Ammon's horn (tissue), 1 donor: Measurements from ENCODE around the gene IL17RC.
"Not testable (repeated sequence)": the region's sequence is repeated elsewhere in the genome, so short reads cannot be mapped to it uniquely, and the experiment has no call there.

Experiments used
- DNase-seq: peaks from one replicate; pipeline ENCODE4 v3.0.0-alpha.2; 2016; ENCODE audit warnings: low spot score

The IL17RC gene

GRCh38 chr3:9893739-9894138 lies 23.2 kb upstream of the IL17RC start:
- no peak for DNase-seq

- DNase-seq = not testable (repeated sequence)
Measured at GRCh38 chr3:9895715-9896114, 21.2 kb upstream of the IL17RC start.

- DNase-seq = not testable (repeated sequence)
Measured at GRCh38 chr3:9896755-9897407, 20.0 kb upstream of the IL17RC start.

- DNase-seq = no peak
Measured at GRCh38 chr3:9897408-9898372, 19.2 kb upstream of the IL17RC start.

GRCh38 chr3:9898467-9899241 lies 18.2 kb upstream of the IL17RC start:
- DNase-seq = no peak

GRCh38 chr3:9899289-9899791 lies 17.6 kb upstream of the IL17RC start:
- no peak for DNase-seq

- not testable (repeated sequence) for DNase-seq
Measured at GRCh38 chr3:9900965-9901415, 15.9 kb upstream of the IL17RC start.

- no peak for DNase-seq
Measured at GRCh38 chr3:9901967-9902366, 14.9 kb upstream of the IL17RC start.

GRCh38 chr3:9902372-9903237 lies 14.3 kb upstream of the IL17RC start, which contains the start of gene IL17RE:
TSS of gene IL17RE (plus strand) at chr3:9902848. CDS start at chr3:9902933, 85 bp downstream.
- DNase-seq = no peak

- DNase-seq = no peak
Measured at GRCh38 chr3:9903238-9903624, 13.7 kb upstream of the IL17RC start.

GRCh38 chr3:9903904-9904303 lies 13.0 kb upstream of the IL17RC start:
- DNase-seq = no peak

- DNase-seq = no peak
Measured at GRCh38 chr3:9906480-9906879, 10.4 kb upstream of the IL17RC start.

GRCh38 chr3:9908286-9908685 lies 8.6 kb upstream of the IL17RC start:
- DNase-seq = no peak

GRCh38 chr3:9909221-9910013 lies 7.5 kb upstream of the IL17RC start:
- no peak for DNase-seq

GRCh38 chr3:9911863-9912262 lies 5.0 kb upstream of the IL17RC start:
- no peak for DNase-seq

GRCh38 chr3:9912294-9912935 lies 4.5 kb upstream of the IL17RC start:
- DNase-seq = no peak

GRCh38 chr3:9913601-9914000 lies 3.3 kb upstream of the IL17RC start:
- no peak for DNase-seq

GRCh38 chr3:9914011-9914410 lies 2.9 kb upstream of the IL17RC start:
- DNase-seq = no peak

GRCh38 chr3:9914559-9915253 lies 2.2 kb upstream of the IL17RC start:
- no peak for DNase-seq
